Measurements from ENCODE around the gene JUP. TPM values are rescaled to one million over a fixed set of nuclear protein-coding genes. Genes with fewer than 3 reads are reported as not detected.

JUP gene
- total RNA-seq, 1 donor from 2014 or later: 28.5 TPM

GRCh38 chr17:41730479-41730878, 56.0 kb downstream of the JUP start:
- peaks cover 33% of the 10 kb centered on the region for H3K27me3 Mint-ChIP-seq (ENCODE audit: insufficient read depth, low read depth)
- H3K9ac ChIP-seq: no peak overlapping the region

GRCh38 chr17:41728056-41728455, 58.5 kb downstream of the JUP start:
- Histone ChIP-seq H4K20me1 (ENCODE audit: low read depth) (no peaks in the 10 kb centered on the region), H3K4me3 (no peak overlapping the region), H2AFZ (replicated peaks) (no peak overlapping the region), H3F3A (ENCODE audit: low read depth) (no peaks in the 10 kb centered on the region), H3K9me3 (ENCODE audit: low read depth) (no peaks in the 10 kb centered on the region), H3K4me2 (no peak overlapping the region), H3K79me2 (ENCODE audit: low read depth) (no peaks in the 10 kb centered on the region), H3K36me3 (no peaks in the 10 kb centered on the region), H3K9ac (no peak overlapping the region), H3K27ac (no peak overlapping the region), H3K27me3 (peaks cover 26% of the 10 kb centered on the region), H3K4me1 (no peaks in the 10 kb centered on the region)
- Mint-ChIP-seq H3K36me3 (no peaks in the 10 kb centered on the region), H3K27me3 (ENCODE audit: insufficient read depth, low read depth) (peaks cover 22% of the 10 kb centered on the region), H3K4me1 (peaks cover 24% of the 10 kb centered on the region), H3K4me3 (no peak overlapping the region), H3K27ac (no peak overlapping the region), H3K9me3 (no peaks in the 10 kb centered on the region)
- TF ChIP-seq EZH2 (IDR thresholded peaks at IDR 0.05) (no peak), CTCF (IDR thresholded peaks at IDR 0.05) (no peak)
- no peak for DNase-seq (ENCODE audit: low spot score)

More at GRCh38 chr17:41730479-41730878, 56.0 kb downstream of the JUP start:
- H4K20me1 ChIP-seq (ENCODE audit: low read depth): peaks cover 3% of the 10 kb centered on the region
- no peaks in the 10 kb centered on the region for H3K36me3 ChIP-seq
- Mint-ChIP-seq H3K4me1 (peaks cover 27% of the 10 kb centered on the region), H3K9me3 (peaks cover 2% of the 10 kb centered on the region), H3K36me3 (no peaks in the 10 kb centered on the region), H3K4me3 (no peak overlapping the region), H3K27ac (no peak overlapping the region)
- no peaks in the 10 kb centered on the region for H3K79me2 ChIP-seq (ENCODE audit: low read depth)
- peaks cover 8% of the 10 kb centered on the region for H3F3A ChIP-seq (ENCODE audit: low read depth)
- no peak overlapping the region for H3K4me2 ChIP-seq
- no peak overlapping the region for H2AFZ ChIP-seq (replicated peaks)
- no peak for DNase-seq (ENCODE audit: low spot score)
- H3K27ac ChIP-seq: no peak overlapping the region
- no peaks in the 10 kb centered on the region for H3K9me3 ChIP-seq (ENCODE audit: low read depth)
- H3K27me3 ChIP-seq: peaks cover 50% of the 10 kb centered on the region
- no peak overlapping the region for H3K4me3 ChIP-seq
- TF ChIP-seq CTCF (IDR thresholded peaks at IDR 0.05) (no peak), EZH2phosphoT487 (IDR thresholded peaks at IDR 0.05) (no peak), EZH2 (IDR thresholded peaks at IDR 0.05) (no peak)
- H3K4me1 ChIP-seq: peaks cover 4% of the 10 kb centered on the region

GRCh38 chr17:41725134-41725533, 61.4 kb downstream of the JUP start:
- H3K9ac ChIP-seq: no peak overlapping the region
- DNase-seq (ENCODE audit: low spot score): no peak
- Mint-ChIP-seq H3K4me1 (peaks cover 14% of the 10 kb centered on the region), H3K27me3 (ENCODE audit: insufficient read depth, low read depth) (peaks cover 5% of the 10 kb centered on the region), H3K27ac (no peak overlapping the region), H3K4me3 (no peak overlapping the region), H3K36me3 (no peaks in the 10 kb centered on the region), H3K9me3 (no peaks in the 10 kb centered on the region)
- no peaks in the 10 kb centered on the region for H4K20me1 ChIP-seq (ENCODE audit: low read depth)
- no peaks in the 10 kb centered on the region for H3K27me3 ChIP-seq
- H3K36me3 ChIP-seq: no peaks in the 10 kb centered on the region
- H2AFZ ChIP-seq (replicated peaks): no peak overlapping the region
- H3K4me3 ChIP-seq: no peak overlapping the region
- no peaks in the 10 kb centered on the region for H3K9me3 ChIP-seq (ENCODE audit: low read depth)
- H3K79me2 ChIP-seq (ENCODE audit: low read depth): no peaks in the 10 kb centered on the region
- no peak for TF ChIP-seq EZH2phosphoT487 (IDR thresholded peaks at IDR 0.05)
- TF ChIP-seq CTCF (IDR thresholded peaks at IDR 0.05): no peak
- TF ChIP-seq EZH2 (IDR thresholded peaks at IDR 0.05): no peak
- H3K4me1 ChIP-seq: no peaks in the 10 kb centered on the region
- no peaks in the 10 kb centered on the region for H3F3A ChIP-seq (ENCODE audit: low read depth)
- no peak overlapping the region for H3K27ac ChIP-seq
- no peak overlapping the region for H3K4me2 ChIP-seq
